Neuronal stem cell (in vitro differentiated cells): ENCODE measurements around the gene CLEC12A.
"Not testable (repeated sequence)": the region's sequence is repeated elsewhere in the genome, so short reads cannot be mapped to it uniquely, and the experiment has no call there.

Experiments used
- DNase-seq: peaks from one replicate; pipeline ENCODE4 v3.0.0-alpha.2; 2013; ENCODE audit warnings: low spot score
- H2AFZ ChIP-seq: one replicate; pipeline ENCODE4 v1.6.1; 2013; ENCODE audit warnings: mild to moderate bottlenecking, low read length, inconsistent platforms
- H2AK5ac ChIP-seq: 2 replicates; pipeline ENCODE4 v1.6.1; 2013; ENCODE audit warnings: low read depth, mild to moderate bottlenecking, inconsistent platforms, low read length, moderate library complexity, mixed read lengths
- H2BK120ac ChIP-seq: 2 replicates; pipeline ENCODE4 v1.6.1; 2013; ENCODE audit warnings: low read depth, mild to moderate bottlenecking, inconsistent platforms, low read length, moderate library complexity, mixed read lengths
- H2BK12ac ChIP-seq: one replicate; pipeline ENCODE4 v1.6.1; 2013; ENCODE audit warnings: low read length, inconsistent platforms
- H2BK15ac ChIP-seq: 2 replicates; pipeline ENCODE4 v1.6.1; 2013; ENCODE audit warnings: mild to moderate bottlenecking, low read length, inconsistent platforms, mixed read lengths
- H2BK5ac ChIP-seq: one replicate; pipeline ENCODE4 v1.6.1; 2013; ENCODE audit warnings: inconsistent platforms, mild to moderate bottlenecking, low read length, moderate library complexity
- H3K14ac ChIP-seq: one replicate; pipeline ENCODE4 v1.6.1; 2013; ENCODE audit warnings: low read length, inconsistent platforms
- H3K18ac ChIP-seq: 2 replicates; pipeline ENCODE4 v1.6.1; 2013; ENCODE audit warnings: low read length, inconsistent platforms
- H3K23ac ChIP-seq: 2 replicates; pipeline ENCODE4 v1.6.1; 2013; ENCODE audit warnings: low read depth, mild to moderate bottlenecking, mixed read lengths, low read length, inconsistent platforms; ENCODE audit not compliant: poor library complexity
- H3K27ac ChIP-seq: replicated peaks from 3 replicates; pipeline ENCODE4 v1.5.1; 2013; ENCODE audit warnings: low read length, inconsistent platforms
- H3K27me3 ChIP-seq, 3 experiments: 2 replicates each; pipeline ENCODE4 v1.6.1; 2013; ENCODE audit warnings: low read length in 3 of 3, mild to moderate bottlenecking in 2 of 3, inconsistent platforms in 1 of 3, low read depth in 1 of 3, mixed read lengths in 1 of 3, moderate library complexity in 1 of 3; ENCODE audit not compliant: control insufficient read depth in 3 of 3, insufficient read depth in 3 of 3
- H3K36me3 ChIP-seq, 2 donors: replicated peaks in 1 of 2; 2 replicates each; pipeline ENCODE4 v1.6.1; 2013; ENCODE audit warnings: low read length in 2 of 2; ENCODE audit not compliant: control insufficient read depth in 2 of 2, insufficient read depth in 2 of 2
- H3K4ac ChIP-seq: 2 replicates; pipeline ENCODE4 v1.6.1; 2013; ENCODE audit warnings: inconsistent platforms, mild to moderate bottlenecking, low read length, moderate library complexity
- H3K4me1 ChIP-seq, 2 donors: 1 replicate in 1 of 2; 2 replicates in 1 of 2; pipeline ENCODE4 v1.6.1; 2013; ENCODE audit warnings: low read length in 2 of 2, low read depth in 1 of 2; ENCODE audit not compliant: control insufficient read depth in 2 of 2, insufficient read depth in 1 of 2
- H3K4me2 ChIP-seq: one replicate; pipeline ENCODE4 v1.6.1; 2013; ENCODE audit warnings: mild to moderate bottlenecking, low read length, inconsistent platforms; ENCODE audit not compliant: insufficient read depth, poor library complexity, severe bottlenecking
- H3K4me3 ChIP-seq, 2 donors: 2 replicates each; pipeline ENCODE4 v1.5.1; 2013; ENCODE audit warnings: low read length in 2 of 2, mild to moderate bottlenecking in 2 of 2, inconsistent platforms in 1 of 2, moderate library complexity in 1 of 2
- H3K79me1 ChIP-seq: one replicate; pipeline ENCODE4 v1.6.1; 2013; ENCODE audit warnings: low read depth, mild to moderate bottlenecking, inconsistent platforms, low read length, moderate library complexity
- H3K9ac ChIP-seq: one replicate; pipeline ENCODE4 v1.6.1; 2013; ENCODE audit warnings: mild to moderate bottlenecking, low read depth, low read length, inconsistent platforms; ENCODE audit not compliant: poor library complexity
- H3K9me3 ChIP-seq, 2 donors: replicated peaks in 1 of 2; 2 replicates each; pipeline versions ENCODE3 to v1.6.1; 2013; ENCODE audit warnings: low read length in 2 of 2, mild to moderate bottlenecking in 2 of 2, inconsistent platforms in 1 of 2, low read depth in 1 of 2, mixed read lengths in 1 of 2, moderate library complexity in 1 of 2; ENCODE audit not compliant: control insufficient read depth in 2 of 2, insufficient read depth in 1 of 2
- H4K8ac ChIP-seq: one replicate; pipeline ENCODE4 v1.6.1; 2013; ENCODE audit warnings: low read depth, mild to moderate bottlenecking, inconsistent platforms, low read length, moderate library complexity
- H4K91ac ChIP-seq: one replicate; pipeline ENCODE4 v1.6.1; 2013; ENCODE audit warnings: low read length, low read depth, mild to moderate bottlenecking, inconsistent platforms; ENCODE audit not compliant: poor library complexity
- WGBS, 2 donors: extraction: QIAGEN DNeasy Blood & Tissue Kit; methylation state at CpG; one replicate each; pipeline ENCODE4 v1.1.7; 2013; ENCODE audit warnings: missing lambda C conversion rate in 2 of 2, mixed read lengths in 1 of 2; ENCODE audit not compliant: insufficient read length in 2 of 2, insufficient replicate concordance in 1 of 2; ENCODE audit errors: extremely low coverage in 2 of 2; 5-methylcytosine and 5-hydroxymethylcytosine counted together

Gene CLEC12A

DNA sequence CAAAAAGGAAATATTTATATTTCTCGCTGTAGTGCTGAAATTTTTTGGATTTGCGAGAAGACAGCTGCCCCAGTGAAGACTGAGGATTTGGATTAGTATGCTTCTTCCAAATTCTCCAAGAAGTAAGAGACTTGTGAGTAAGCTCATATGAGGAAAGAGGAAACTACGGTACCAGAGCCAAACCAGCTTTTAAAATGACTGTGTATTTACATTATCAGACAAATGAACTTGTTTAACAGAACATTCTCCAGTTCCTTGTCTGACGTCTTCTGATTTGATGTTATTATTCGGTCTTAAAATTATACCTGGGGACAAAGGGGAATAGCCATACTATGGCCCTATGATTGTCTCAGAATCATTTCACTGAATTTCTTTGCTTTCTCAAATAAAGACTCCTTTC is 47.2 kb downstream of the CLEC12A start:
- H3K23ac ChIP-seq = no peak overlapping the region
- no peak overlapping the region for H2BK15ac ChIP-seq
- H4K8ac ChIP-seq = no peak overlapping the region
- no peak overlapping the region for H3K18ac ChIP-seq
- no CpG with 5 or more reads among the region's 5 CpGs for WGBS, 2 donors
- no peak overlapping the region for H3K4me2 ChIP-seq
- H3K4me1 ChIP-seq = no peaks in the 10 kb centered on the region
- H3K79me1 ChIP-seq = no peaks in the 10 kb centered on the region
- no peaks in the 10 kb centered on the region for H3K27me3 ChIP-seq
- DNase-seq = no peak
- H2AFZ ChIP-seq = no peak overlapping the region
- H2AK5ac ChIP-seq = no peak overlapping the region
- no peak overlapping the region for H3K27ac ChIP-seq
- H2BK120ac ChIP-seq = no peak overlapping the region
- H3K4ac ChIP-seq = no peak overlapping the region
- no peak overlapping the region for H2BK5ac ChIP-seq
- H3K36me3 ChIP-seq = no peaks in the 10 kb centered on the region
- no peak overlapping the region for H3K9ac ChIP-seq
- no peak overlapping the region for H2BK12ac ChIP-seq
- H3K9me3 ChIP-seq = no peaks in the 10 kb centered on the region
- H3K4me3 ChIP-seq = no peak overlapping the region
- no peak overlapping the region for H4K91ac ChIP-seq
- H3K14ac ChIP-seq = no peak overlapping the region

DNA sequence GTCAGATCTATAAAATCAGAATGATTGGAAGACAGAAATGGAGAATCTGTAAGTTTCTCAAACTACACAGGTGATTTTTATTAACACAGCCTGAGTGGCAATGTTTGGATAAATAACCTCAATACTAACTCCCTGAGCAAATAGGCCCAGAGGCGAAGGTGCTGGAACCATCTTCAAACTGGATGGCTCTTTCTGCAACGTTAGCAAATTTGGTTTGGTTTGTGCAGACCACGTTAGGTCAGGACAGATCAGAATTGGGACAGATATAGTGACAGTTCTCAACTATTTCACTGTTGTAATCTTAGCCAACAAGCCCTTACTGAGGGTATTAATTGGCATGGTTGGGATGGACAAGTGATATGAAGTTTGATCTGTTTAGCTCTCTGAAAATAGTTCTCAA is 50.1 kb downstream of the CLEC12A start:
- no peak overlapping the region for H3K4me3 ChIP-seq
- DNase-seq = no peak
- H3K9ac ChIP-seq = no peak overlapping the region
- H2AFZ ChIP-seq = no peak overlapping the region
- H4K91ac ChIP-seq = no peak overlapping the region
- H2BK120ac ChIP-seq = no peak overlapping the region
- no peak overlapping the region for H2BK15ac ChIP-seq
- H2BK12ac ChIP-seq = no peak overlapping the region
- H2BK5ac ChIP-seq = no peak overlapping the region
- no peaks in the 10 kb centered on the region for H3K79me1 ChIP-seq
- no peaks in the 10 kb centered on the region for H3K9me3 ChIP-seq
- H3K4me1 ChIP-seq = no peaks in the 10 kb centered on the region
- no peak overlapping the region for H3K4ac ChIP-seq
- no peak overlapping the region for H3K18ac ChIP-seq
- no peak overlapping the region for H3K23ac ChIP-seq
- no peak overlapping the region for H4K8ac ChIP-seq
- no peak overlapping the region for H3K14ac ChIP-seq
- no peaks in the 10 kb centered on the region for H3K36me3 ChIP-seq
- H3K4me2 ChIP-seq = no peak overlapping the region
- no peak overlapping the region for H3K27ac ChIP-seq
- no peaks in the 10 kb centered on the region for H3K27me3 ChIP-seq
- H2AK5ac ChIP-seq = no peak overlapping the region
- no CpG with 5 or more reads among the region's 3 CpGs for WGBS, 2 donors

DNA sequence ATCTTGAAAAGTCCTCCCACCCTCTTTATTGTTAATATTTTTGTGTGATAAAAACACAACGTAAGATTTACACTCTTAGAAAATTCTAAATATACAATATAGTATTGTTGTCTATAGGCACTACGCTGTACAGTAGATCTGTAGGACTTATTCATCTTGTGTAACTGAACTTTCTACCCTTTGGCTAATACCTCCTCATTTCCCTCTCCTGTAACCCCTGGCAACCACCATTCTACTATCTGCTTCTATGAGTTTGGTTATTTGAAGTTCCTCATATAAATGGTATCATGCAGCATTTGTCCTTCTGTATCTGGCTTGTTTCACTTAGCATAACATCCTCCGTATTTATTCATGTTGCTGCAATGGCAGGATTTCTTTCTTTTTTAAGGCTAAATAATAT is 54.0 kb downstream of the CLEC12A start:
- Histone ChIP-seq H3K36me3 (no peaks in the 10 kb centered on the region), H4K8ac (no peak overlapping the region), H3K23ac (no peak overlapping the region), H3K4me2 (no peak overlapping the region), H3K27me3 (no peaks in the 10 kb centered on the region), H3K4me3 (no peak overlapping the region), H3K18ac (no peak overlapping the region), H3K14ac (no peak overlapping the region), H2AK5ac (no peak overlapping the region), H3K79me1 (no peaks in the 10 kb centered on the region), H2BK12ac (no peak overlapping the region), H3K4ac (no peak overlapping the region), H3K9me3 (no peaks in the 10 kb centered on the region), H2BK120ac (no peak overlapping the region), H3K9ac (no peak overlapping the region), H2AFZ (no peak overlapping the region), H3K4me1 (peaks cover 0 to 2% of the 10 kb centered on the region in 2 donors), H2BK15ac (no peak overlapping the region), H3K27ac (no peak overlapping the region), H4K91ac (no peak overlapping the region), H2BK5ac (no peak overlapping the region)
- WGBS, 2 donors = no CpG with 5 or more reads among the region's 3 CpGs
- DNase-seq = no peak

DNA sequence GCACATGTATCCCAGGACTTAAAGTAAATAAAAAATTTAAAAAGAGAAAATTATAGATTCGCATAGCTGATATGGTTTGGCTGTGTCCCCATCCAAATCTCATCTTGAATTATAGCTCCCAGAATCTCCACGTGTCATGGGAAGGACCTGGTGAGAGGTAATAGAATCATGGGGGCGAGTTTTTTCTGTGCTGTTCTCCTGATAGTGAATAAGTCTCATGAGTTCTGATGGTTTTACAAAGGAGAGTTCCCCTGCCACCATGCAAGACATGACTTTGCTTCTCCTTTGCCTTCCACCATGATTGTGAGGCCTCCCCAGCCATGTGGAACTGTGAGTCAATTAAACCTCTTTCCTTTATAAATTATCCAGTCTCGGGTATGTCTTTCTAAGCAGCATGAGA is 55.5 kb downstream of the CLEC12A start:
- not testable (repeated sequence) for H3K27ac ChIP-seq, H2AFZ ChIP-seq, H2BK15ac ChIP-seq, H4K91ac ChIP-seq, H2AK5ac ChIP-seq, H3K18ac ChIP-seq, H3K9me3 ChIP-seq, H3K79me1 ChIP-seq, H3K4me1 ChIP-seq, H3K4me2 ChIP-seq, H4K8ac ChIP-seq, H2BK5ac ChIP-seq, H3K23ac ChIP-seq, H3K4ac ChIP-seq, H3K14ac ChIP-seq, H2BK120ac ChIP-seq, H3K9ac ChIP-seq, H3K27me3 ChIP-seq, H2BK12ac ChIP-seq, H3K36me3 ChIP-seq, DNase-seq, H3K4me3 ChIP-seq
- no CpG with 5 or more reads among the region's 4 CpGs for WGBS, 2 donors
